GM12872 (cell line): ENCODE data around the gene DDB1.

ENCODE experiments used
- TF ChIP-seq, protein P1 (sequence below): IDR thresholded peaks from 3 replicates; pipeline ENCODE4 v1.5.1; 2011; ENCODE audit warnings: low read depth, mild to moderate bottlenecking, low read length, moderate library complexity; ENCODE audit not compliant: insufficient read depth

The DDB1 gene

DNA sequence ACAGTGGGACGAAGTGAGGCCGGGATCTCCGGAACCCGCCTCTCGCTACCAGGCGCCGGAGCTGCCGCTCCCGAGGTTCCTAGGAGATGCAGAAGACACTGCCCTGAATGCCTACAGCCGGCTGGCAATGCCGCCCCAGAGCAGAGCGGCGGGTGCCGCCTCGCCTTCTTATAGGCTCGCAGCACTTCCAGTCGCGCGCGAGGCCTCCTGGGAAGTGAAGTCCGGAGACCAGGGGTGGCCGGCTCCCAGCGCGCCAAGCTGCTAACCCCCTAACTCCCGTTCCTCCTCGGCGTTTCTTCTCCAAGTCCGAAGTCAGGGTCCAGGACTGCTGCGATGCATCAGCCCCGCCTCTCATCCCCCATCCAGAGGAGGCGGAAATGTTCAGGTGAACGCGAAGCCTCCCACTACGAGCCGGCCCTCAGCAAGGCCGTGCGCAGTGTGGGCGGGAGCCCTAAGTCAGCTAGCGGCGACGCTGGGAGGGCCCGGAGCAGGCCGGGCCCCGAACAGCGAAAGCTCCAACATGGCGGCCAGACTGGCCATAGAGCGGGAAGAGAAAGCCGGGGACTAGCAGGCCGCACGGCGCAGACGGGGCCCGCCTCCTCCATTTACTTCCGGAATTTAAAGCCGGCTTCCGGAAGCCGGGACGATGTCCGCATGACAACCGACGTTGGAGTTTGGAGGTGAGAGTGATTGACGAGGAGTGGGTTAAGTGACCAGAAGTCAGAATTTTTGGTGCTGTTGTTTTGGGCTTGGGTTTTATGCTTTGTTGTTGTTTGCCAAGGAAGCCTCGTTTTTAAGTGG lies 29.0 kb upstream of the DDB1 start, which contains the start of the genes CYB561A3 and TMEM138:
CYB561A3 (minus strand) TSS at position 142 of the 801 bp plus-strand sequence. CDS start 5,169 bp downstream, outside the sequence.
TMEM138 (plus strand) TSS at position 634 of the 801 bp plus-strand sequence. CDS start 2,017 bp downstream, outside the sequence.
- TF ChIP-seq, protein P1, sequence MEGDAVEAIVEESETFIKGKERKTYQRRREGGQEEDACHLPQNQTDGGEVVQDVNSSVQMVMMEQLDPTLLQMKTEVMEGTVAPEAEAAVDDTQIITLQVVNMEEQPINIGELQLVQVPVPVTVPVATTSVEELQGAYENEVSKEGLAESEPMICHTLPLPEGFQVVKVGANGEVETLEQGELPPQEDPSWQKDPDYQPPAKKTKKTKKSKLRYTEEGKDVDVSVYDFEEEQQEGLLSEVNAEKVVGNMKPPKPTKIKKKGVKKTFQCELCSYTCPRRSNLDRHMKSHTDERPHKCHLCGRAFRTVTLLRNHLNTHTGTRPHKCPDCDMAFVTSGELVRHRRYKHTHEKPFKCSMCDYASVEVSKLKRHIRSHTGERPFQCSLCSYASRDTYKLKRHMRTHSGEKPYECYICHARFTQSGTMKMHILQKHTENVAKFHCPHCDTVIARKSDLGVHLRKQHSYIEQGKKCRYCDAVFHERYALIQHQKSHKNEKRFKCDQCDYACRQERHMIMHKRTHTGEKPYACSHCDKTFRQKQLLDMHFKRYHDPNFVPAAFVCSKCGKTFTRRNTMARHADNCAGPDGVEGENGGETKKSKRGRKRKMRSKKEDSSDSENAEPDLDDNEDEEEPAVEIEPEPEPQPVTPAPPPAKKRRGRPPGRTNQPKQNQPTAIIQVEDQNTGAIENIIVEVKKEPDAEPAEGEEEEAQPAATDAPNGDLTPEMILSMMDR: no peak

DNA sequence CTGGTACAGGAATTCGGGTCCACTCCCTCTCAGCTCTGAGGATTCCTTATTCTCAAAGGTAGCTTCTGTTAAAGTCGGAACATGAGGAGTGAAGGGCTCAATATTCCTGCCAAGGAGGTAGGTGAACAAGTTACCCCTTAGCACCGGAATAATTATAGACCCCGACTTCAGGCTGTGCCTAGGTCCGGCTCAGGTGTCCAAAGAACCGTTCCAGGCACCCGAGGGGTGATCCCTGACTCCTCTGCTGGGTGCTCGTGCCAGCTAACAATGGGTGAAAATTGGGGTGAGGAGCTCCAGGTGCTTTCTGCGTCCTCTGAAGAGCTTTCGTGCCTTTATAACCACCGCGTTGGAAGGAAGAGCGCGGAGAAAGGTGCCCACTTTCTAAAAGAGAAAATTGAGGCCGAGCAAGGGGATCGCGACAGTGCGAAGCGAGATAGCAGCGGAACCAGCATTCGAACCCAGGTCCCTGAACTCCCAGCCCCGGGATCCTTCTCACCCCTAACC lies 28.4 kb upstream of the DDB1 start:
- TF ChIP-seq, protein P1: no peak

DNA sequence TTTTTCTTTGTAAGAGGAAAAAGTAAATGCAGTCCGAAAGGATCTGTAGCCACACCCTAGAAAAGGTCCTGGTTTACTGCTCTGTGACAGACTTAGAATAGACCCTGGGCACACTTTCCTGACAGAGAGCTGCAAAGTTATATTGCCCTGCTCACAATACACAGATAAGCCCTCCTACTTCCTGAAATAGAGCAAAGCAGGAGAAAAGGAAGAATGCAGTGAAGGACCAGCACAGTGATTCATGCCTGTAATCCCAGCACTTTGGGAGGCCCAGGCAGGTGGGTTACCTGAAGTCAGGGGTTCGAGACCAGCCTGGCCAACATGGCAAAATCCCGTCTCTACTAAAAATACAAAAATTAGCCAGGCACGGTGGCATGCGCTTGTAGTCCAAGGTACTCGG lies 26.6 kb upstream of the DDB1 start:
- TF ChIP-seq, protein P1: no peak

DNA sequence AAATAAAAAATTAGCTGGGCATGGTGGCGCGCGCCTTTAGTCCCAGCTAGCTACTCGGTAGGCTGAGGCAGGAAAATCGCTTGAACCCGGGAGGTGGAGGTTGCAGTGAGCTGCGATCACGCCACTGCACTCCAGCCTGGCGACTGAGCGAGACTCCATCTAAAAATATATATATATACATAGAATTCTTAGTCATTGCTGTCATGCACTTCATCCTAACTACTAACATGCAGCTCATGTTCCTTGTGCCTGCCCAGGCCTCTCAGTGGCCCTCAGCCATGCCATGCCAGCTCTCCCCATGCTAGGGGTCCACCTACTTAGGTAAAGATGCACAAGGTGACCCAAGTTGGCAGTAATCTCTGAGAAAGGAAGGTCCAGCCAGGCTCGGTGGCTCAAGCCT lies 25.7 kb upstream of the DDB1 start:
- TF ChIP-seq, protein P1: no peak

DNA sequence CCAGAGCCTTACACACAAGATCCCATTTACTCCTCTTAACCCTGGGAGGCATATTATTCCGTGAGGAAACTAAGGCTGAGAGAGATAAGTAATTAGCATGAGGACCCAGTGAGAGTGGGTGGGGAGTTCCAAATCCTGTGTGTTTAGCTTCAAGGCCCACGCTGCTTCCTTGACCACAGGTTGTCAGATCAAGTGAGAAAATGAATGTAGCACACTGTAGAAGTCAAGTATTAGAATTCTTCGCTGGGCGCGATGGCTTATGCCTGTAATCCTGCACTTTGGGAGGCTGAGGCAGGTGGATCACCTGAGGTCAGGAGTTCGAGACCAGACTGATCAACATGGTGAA lies 25.0 kb upstream of the DDB1 start:
- TF ChIP-seq, protein P1: no peak

DNA sequence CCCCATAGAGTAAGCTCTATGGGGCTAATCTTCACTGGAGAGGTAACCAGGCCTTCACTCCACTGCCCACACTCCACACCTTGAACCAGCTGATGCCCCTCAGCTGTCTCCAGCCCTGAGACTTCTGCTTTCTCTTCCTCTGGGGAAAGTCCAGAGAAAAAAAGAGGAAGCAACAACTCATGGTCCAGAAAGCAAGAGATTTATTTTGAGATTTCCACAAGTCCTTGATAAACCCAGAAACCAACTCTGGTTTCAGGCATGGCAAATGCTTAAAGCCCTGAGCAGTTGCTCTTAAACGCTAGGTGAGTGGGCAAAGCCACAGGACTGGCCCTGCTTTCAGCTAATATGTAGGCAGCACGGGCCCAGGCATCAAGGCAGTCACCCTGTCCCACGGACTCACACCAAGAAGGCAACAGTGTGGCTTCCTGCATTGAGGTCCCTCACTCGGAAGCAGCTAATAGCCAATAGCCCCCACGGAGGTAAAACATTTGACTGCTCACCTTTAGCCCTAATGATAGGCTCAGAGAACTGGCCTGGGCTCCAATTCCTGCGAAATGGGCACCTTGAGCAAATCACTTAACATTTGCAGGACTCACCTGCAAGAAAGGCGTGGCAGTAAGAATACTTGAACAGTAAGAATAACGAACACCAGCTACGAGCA lies 24.5 kb upstream of the DDB1 start:
- TF ChIP-seq, protein P1: no peak

DNA sequence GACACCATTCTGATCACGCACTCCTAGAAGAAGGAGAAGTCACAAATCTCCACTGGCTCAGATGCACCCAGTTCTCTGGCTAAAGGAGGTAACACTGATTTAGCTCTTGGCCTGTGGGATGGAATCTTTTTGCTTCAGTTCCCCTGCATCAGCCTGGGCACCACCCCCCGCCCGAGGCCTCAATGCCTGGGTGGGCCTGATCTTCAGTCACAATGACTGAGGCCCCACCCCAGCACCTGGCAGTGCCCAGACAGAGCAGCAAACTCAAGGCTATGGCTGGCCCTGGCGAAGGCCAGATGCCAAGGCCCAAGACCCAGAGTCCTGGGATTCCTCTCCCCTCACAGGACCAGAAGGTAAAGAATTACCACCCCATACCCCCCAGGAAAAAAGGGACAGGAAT lies 23.8 kb upstream of the DDB1 start:
- TF ChIP-seq, protein P1: no peak
